Measurements from ENCODE around the gene HTR6.

DNA sequence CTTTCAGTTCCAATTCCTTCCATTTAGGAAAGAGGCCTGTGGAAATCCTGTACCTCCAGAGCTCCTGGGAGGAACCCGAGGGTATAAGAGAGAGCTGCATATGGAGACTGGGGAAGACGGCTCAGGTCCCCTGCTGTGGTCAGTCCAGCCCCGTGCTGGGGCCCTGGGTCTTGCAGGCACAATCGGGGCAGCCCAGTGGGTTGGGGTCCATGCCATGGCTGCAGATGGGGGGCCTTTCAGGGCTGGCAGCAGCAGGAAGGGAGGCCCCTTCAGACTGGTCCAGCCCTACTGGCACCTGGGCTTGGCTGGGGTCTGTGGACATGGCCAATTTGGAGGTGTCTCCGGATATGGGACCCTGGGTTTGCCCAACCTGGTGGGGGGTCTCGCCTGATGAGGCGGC lies 18.2 kb downstream of the HTR6 start:
- TF ChIP-seq, protein P1, sequence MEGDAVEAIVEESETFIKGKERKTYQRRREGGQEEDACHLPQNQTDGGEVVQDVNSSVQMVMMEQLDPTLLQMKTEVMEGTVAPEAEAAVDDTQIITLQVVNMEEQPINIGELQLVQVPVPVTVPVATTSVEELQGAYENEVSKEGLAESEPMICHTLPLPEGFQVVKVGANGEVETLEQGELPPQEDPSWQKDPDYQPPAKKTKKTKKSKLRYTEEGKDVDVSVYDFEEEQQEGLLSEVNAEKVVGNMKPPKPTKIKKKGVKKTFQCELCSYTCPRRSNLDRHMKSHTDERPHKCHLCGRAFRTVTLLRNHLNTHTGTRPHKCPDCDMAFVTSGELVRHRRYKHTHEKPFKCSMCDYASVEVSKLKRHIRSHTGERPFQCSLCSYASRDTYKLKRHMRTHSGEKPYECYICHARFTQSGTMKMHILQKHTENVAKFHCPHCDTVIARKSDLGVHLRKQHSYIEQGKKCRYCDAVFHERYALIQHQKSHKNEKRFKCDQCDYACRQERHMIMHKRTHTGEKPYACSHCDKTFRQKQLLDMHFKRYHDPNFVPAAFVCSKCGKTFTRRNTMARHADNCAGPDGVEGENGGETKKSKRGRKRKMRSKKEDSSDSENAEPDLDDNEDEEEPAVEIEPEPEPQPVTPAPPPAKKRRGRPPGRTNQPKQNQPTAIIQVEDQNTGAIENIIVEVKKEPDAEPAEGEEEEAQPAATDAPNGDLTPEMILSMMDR (conservative IDR thresholded peaks at IDR 0.05 in 1 of 2, IDR thresholded peaks at IDR 0.05 in 1 of 2; ENCODE audit: low read depth in 1 of 2, low read length in 2 of 2), result no peak
- no peak for TF ChIP-seq EZH2 (IDR thresholded peaks at IDR 0.05; ENCODE audit: low read length, missing control alignments)

Measured in fibroblast of lung (primary cell).